NCI-H2196 (cell line): ENCODE data around the gene FAM3A.
A peak's percentile ranks its signal among the peaks of the same experiment; 100 is the strongest.
"Not testable (repeated sequence)": the region's sequence is repeated elsewhere in the genome, so short reads cannot be mapped to it uniquely, and the experiment has no call there.

ENCODE experiments used
- DNase-seq: peaks from one replicate; lab custom pipeline; 2025; ENCODE audit not compliant: unreplicated experiment; lab: John Stamatoyannopoulos, UW

FAM3A gene, protein sequence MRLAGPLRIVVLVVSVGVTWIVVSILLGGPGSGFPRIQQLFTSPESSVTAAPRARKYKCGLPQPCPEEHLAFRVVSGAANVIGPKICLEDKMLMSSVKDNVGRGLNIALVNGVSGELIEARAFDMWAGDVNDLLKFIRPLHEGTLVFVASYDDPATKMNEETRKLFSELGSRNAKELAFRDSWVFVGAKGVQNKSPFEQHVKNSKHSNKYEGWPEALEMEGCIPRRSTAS

GRCh38 chrX:154515966-154516655, at the start of gene FAM3A:
TSS of gene FAM3A (minus strand) at chrX:154516232. CDS start at chrX:154515772, 460 bp downstream.
- peak; percentile 84 for DNase-seq

DNA sequence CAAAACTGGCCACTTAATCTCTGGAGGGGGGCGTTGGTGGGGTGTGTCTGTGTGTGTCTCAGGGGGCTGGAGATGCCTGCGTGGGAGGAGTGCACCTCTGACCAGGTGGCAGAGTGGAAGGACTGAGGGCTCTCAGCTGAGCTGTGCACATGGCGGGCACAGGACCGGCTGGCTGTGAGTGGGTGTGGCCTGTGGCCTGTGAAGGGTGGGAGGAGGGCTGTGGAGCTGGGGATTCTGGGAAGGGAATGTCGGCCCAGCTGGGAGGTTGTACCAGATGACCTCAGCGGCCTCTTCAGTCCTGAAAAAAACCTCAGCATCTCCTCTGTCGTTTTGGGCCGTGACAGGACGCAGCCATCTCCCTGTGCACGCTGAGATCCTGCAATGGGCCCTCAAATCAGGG, 46.3 kb upstream of the FAM3A start:
- DNase-seq, result not testable (repeated sequence)

DNA sequence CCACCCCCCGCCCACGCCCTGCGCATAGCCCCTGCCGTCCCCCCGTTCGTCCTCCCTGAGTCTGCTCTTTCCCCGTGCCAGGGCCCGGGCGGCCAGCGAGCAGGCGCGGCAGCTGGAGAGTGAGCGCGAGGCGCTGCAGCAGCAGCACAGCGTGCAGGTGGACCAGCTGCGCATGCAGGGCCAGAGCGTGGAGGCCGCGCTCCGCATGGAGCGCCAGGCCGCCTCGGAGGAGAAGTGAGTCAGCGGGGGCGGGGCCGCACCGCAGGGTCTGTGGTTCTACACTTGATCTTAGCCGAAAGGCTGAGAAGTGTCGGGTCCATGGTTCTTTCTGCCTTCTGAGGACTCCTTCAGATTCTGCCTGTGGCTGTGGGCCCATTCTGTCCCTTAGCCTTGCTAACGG, 44.3 kb upstream of the FAM3A start:
- not testable (repeated sequence) for DNase-seq

DNA sequence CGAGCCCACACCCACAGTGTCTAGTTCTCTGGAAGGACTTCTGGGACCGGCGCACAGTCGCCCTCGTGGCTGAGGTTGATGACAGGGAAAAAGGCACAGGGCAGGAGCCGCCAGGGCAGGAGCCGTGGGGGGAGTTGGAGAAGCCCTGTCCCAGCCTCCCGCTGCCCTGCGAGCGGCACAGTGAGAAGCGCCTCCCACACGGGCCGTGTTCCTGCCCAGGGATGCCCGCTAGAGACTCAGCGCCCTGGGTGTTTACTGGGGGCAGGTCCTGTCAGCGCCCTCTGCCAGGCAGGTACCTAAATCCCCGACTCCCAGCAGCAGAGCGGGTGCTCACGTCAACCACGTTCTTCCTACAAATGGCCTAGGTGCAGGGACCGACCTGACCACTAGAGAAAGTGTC, 42.9 kb upstream of the FAM3A start:
- not testable (repeated sequence) for DNase-seq

- not testable (repeated sequence) for DNase-seq
Measured at GRCh38 chrX:154558060-154558690, 42.1 kb upstream of the FAM3A start.

DNA sequence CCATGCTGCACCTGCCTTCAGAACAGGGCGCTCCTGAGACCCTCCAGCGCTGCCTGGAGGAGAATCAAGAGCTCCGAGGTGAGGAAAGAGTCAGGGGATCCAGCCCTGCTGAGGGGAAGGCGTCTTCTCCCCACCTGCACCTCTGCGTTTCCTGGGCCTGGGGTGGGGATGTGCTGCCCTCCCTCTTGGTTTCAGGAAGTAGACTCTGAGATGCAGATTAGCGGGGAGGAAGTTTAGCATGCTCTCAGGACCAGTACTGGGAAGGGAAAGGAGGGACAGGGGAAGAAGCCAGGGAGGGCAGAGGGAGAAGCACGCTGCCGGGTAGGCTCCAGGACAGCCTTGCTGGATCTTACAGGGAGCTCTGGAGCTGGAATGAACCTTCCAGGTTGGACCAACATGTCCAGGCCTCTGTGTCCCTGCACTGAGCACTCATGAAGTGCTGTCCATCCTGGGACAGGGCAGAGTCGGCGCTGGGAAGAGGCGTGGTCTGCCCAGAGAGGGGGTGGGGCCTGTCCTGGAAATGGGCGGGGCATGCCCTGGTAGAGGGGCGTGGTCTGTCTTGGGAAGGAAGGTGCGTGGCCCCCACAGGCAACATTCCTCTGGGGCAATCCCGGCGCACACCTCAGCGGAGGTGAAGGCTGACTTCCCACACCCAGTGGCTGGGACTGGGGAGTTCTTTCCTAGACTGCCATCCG, 36.2 kb upstream of the FAM3A start:
- not testable (repeated sequence) for DNase-seq

DNA sequence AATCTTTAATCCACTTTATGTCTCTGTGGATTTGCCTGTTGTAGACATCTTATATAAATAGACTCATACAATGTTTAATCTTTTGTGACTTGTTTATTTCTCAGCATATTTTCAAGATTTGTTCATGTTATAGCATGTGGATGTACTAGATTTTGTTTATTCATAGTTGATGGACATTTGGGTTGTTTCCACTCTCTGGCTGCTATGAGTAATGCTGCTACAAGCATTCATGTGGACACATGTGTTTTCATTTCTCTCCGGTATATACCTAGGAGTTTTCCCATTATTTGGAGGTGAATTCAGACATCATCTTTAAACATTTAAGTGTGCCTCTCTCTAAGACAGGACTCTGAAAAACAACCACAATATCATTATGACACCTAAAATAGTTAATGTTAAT, 33.7 kb upstream of the FAM3A start:
- DNase-seq, result no peak

GRCh38 chrX:154548028-154548316, 31.9 kb upstream of the FAM3A start:
- DNase-seq, result no peak

GRCh38 chrX:154547245-154548027, 31.4 kb upstream of the FAM3A start, which contains the start of gene IKBKG:
TSS of gene IKBKG (plus strand) at chrX:154547620. CDS start at chrX:154552003, 4,383 bp downstream.
- DNase-seq, result peak; percentile 78

- peak; percentile 55 for DNase-seq
Measured at GRCh38 chrX:154546354-154547244, 30.6 kb upstream of the FAM3A start, which contains the start of gene G6PD. TSS of gene G6PD (minus strand) at chrX:154546846. CDS start at chrX:154546155, 691 bp downstream.

GRCh38 chrX:154545673-154546274, 29.7 kb upstream of the FAM3A start:
- no peak for DNase-seq

GRCh38 chrX:154542723-154543424, 26.8 kb upstream of the FAM3A start:
- no peak for DNase-seq

GRCh38 chrX:154541896-154542722, 26.1 kb upstream of the FAM3A start:
- peak; percentile 21 for DNase-seq

- no peak for DNase-seq
Measured at GRCh38 chrX:154541589-154541895, 25.5 kb upstream of the FAM3A start.

- DNase-seq, result no peak
Measured at GRCh38 chrX:154540897-154541535, 25.0 kb upstream of the FAM3A start.

DNA sequence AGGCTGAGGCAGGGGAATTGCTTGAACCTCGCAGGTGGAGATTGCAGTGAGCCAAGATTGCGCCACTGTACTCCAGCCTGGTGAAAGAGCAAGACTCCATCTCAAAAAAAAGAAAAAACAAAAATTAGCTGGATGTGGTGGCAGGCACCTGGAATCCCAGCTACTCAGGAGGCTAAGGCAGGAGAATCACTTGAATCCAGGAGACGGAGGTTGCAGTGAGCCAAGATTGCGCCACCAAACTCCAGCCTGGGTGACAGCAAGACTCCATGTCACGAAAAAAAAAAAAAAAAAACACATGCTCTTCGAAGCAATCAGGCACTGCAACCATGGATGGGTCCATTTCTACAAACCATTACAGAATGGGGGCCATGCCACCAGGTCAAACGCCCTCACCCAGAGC, 24.3 kb upstream of the FAM3A start:
- not testable (repeated sequence) for DNase-seq

DNA sequence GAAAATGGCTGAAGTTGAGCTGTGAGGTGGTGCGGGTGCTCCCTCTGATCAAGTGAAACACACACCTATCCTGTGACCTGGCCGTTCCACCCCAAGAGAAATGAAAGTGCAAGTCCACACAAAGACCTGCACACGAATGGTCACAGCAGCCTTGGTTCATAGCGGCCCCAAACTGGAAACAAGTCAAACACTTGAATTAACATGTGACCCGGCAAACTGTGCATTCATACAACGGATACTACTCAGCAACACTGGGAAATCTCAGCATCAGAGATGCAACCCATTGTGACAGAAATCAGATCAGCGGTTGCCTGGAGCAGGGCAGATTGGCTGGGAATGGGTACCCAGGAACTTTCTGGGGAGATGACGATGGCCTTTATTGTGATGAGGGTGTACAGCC, 23.0 kb upstream of the FAM3A start:
- DNase-seq, result no peak

DNA sequence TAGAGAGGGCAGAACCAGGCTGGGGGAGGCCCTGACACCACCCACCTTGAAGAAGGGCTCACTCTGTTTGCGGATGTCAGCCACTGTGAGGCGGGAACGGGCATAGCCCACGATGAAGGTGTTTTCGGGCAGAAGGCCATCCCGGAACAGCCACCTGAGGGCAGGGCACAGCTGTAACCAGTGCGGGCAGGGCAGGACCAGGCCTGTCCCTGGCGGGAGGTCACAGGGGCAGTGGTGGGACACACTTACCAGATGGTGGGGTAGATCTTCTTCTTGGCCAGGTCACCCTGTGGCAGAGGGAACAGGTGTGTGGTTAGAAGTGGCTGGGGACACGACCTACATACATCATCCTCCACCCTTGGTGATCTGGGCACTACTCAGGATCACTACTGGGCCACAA, 19.9 kb upstream of the FAM3A start:
- DNase-seq, result no peak
